Natural killer cell (primary cell): ENCODE measurements around the gene VAMP1. TPM values are rescaled to one million over a fixed set of nuclear protein-coding genes. Genes with fewer than 3 reads are reported as not detected.

Experiments
- ATAC-seq, 3 donors: fragments of 150-1000 bp in 2 of 3; fragments of 200-7000 bp in 1 of 3; cut with Tn5 transposase; 1 replicate in 1 of 3; 2 replicates in 2 of 3; pipeline ENCODE4 v1.10.0; 2021; ENCODE audit warnings: mild to moderate bottlenecking in 2 of 3, moderate library complexity in 2 of 3
- DNase-seq, 2 donors: peaks; one replicate each; pipeline versions ENCODE4 v3.0.0 to v3.0.0-alpha.2; 2013 to 2021; ENCODE audit warnings: mixed read lengths in 1 of 2
- H3K27ac ChIP-seq: one replicate; pipeline ENCODE4 v1.5.1; 2013; ENCODE audit warnings: mild to moderate bottlenecking, low read length
- H3K27me3 ChIP-seq: one replicate; pipeline ENCODE4 v1.6.1; 2013; ENCODE audit warnings: low read length; ENCODE audit not compliant: control insufficient read depth, insufficient read depth
- H3K36me3 ChIP-seq: one replicate; pipeline ENCODE4 v1.6.1; 2013; ENCODE audit warnings: low read length; ENCODE audit not compliant: control insufficient read depth, insufficient read depth
- H3K4me1 ChIP-seq: one replicate; pipeline ENCODE4 v1.6.1; 2013; ENCODE audit warnings: low read length; ENCODE audit not compliant: control insufficient read depth, insufficient read depth
- H3K4me3 ChIP-seq: one replicate; pipeline ENCODE4 v1.5.1; 2013; ENCODE audit warnings: low read length
- H3K9me3 ChIP-seq: one replicate; pipeline ENCODE4 v1.6.1; 2013; ENCODE audit warnings: low read length; ENCODE audit not compliant: control insufficient read depth, insufficient read depth
- H3K27ac Mint-ChIP-seq, 2 donors: one replicate each; pipeline ENCODE4 v1.8.0; 2022; ENCODE audit warnings: mild to moderate bottlenecking in 2 of 2, mixed read lengths in 2 of 2, moderate library complexity in 1 of 2
- H3K27me3 Mint-ChIP-seq, 2 donors: one replicate each; pipeline ENCODE4 v1.8.0; 2022; ENCODE audit warnings: low read depth in 2 of 2, mixed read lengths in 2 of 2
- H3K36me3 Mint-ChIP-seq: one replicate; pipeline ENCODE4 v1.8.0; 2022; ENCODE audit warnings: mixed read lengths
- H3K4me1 Mint-ChIP-seq, 2 donors: one replicate each; pipeline ENCODE4 v1.8.0; 2022; ENCODE audit warnings: mixed read lengths in 2 of 2
- H3K4me3 Mint-ChIP-seq: one replicate; pipeline ENCODE4 v1.8.0; 2022; ENCODE audit warnings: mild to moderate bottlenecking, moderate library complexity, mixed read lengths
- H3K9me3 Mint-ChIP-seq, 2 donors: one replicate each; pipeline ENCODE4 v1.8.0; 2022; ENCODE audit warnings: mixed read lengths in 2 of 2
- CTCF ChIP-seq: fragments of 200-600 bp; IDR thresholded peaks from one replicate; pipeline ENCODE4 v1.8.0; 2022; ENCODE audit warnings: antibody characterized with exemption
- WGBS: methylation state at CpG from one replicate; pipeline ENCODE4 v1.1.7; 2013; ENCODE audit warnings: missing lambda C conversion rate; ENCODE audit not compliant: insufficient coverage; 5-methylcytosine and 5-hydroxymethylcytosine counted together
- intact Hi-C: fragments of 100-400 bp; cut with micrococcal nuclease; formaldehyde crosslinking; loops from one replicate; pipeline ENCODE4 v1.14.2; 2022
- total RNA-seq, 4 donors: library from RNA; stranded (reverse); fragments of 120-200 nt in 1 of 4; gene quantifications; one replicate each; pipeline versions ENCODE4 v1.2.3 to v1.2.4, GENCODE V29; 2013 to 2022

Gene VAMP1
- 10 to 100 TPM; 81.0 to 84.3 (median 83.8) TPM for total RNA-seq
- total RNA-seq (2013) = 32.1 TPM

GRCh38 chr12:6470375-6471163 lies at the start of gene VAMP1:
VAMP1 (minus strand) TSS chr12:6470677; CDS start chr12:6470531, 146 bp downstream.
- intact Hi-C loops = loop anchor here (1.0 to 2.0 kb wide), 3 partner anchors 18 to 64 kb away; partner anchors contain the start of genes GAPDH, NCAPD2 and TAPBPL
- H3K36me3 ChIP-seq = peaks cover 12% of the 10 kb centered on the region
- peak within 1 kb of the TSS; percentile 93 for H3K4me3 Mint-ChIP-seq

GRCh38 chr12:6520186-6520585 lies 49.7 kb upstream of the VAMP1 start:
- Histone ChIP-seq H3K27me3 (no peaks in the 10 kb centered on the region), H3K4me1 (no peaks in the 10 kb centered on the region), H3K9me3 (no peaks in the 10 kb centered on the region), H3K27ac (no peak overlapping the region), H3K4me3 (no peak overlapping the region), H3K36me3 (peaks cover 77% of the 10 kb centered on the region)
- Mint-ChIP-seq H3K27ac (peak overlapping the region; percentile 51 to 79), H3K27me3 (no peaks in the 10 kb centered on the region), H3K4me3 (no peak overlapping the region), H3K36me3 (peaks cover 23% of the 10 kb centered on the region), H3K4me1 (peaks cover 0 to 7% of the 10 kb centered on the region in 2 donors), H3K9me3 (no peaks in the 10 kb centered on the region)
- DNase-seq = no peak
- 44% methylated on average over 2 of the region's 3 CpGs for WGBS
- no peak for TF ChIP-seq CTCF
- peak in 1 of 3 donors; percentile 32 for ATAC-seq
- intact Hi-C loops = no loop called here

More at GRCh38 chr12:6470375-6471163, at the start of gene VAMP1:
- no peaks in the 10 kb centered on the region for H3K9me3 ChIP-seq
- peak; percentile 91 to 97 (median 91) for ATAC-seq
- Mint-ChIP-seq H3K36me3 (peaks cover 3% of the 10 kb centered on the region), H3K4me1 (peaks cover 39 to 53% of the 10 kb centered on the region in 2 donors), H3K27me3 (no peaks in the 10 kb centered on the region), H3K9me3 (no peaks in the 10 kb centered on the region), H3K27ac (peak within 1 kb of the TSS; percentile 95 to 97)
- H3K27me3 ChIP-seq = no peaks in the 10 kb centered on the region
- peaks cover 26% of the 10 kb centered on the region for H3K4me1 ChIP-seq
- no peak for TF ChIP-seq CTCF
- WGBS = under 1% methylated on average over 69 of the region's 69 CpGs
- peak within 1 kb of the TSS; percentile 94 for H3K4me3 ChIP-seq
- H3K27ac ChIP-seq = peak within 1 kb of the TSS; percentile 94
- peak; percentile 95 to 97 for DNase-seq

GRCh38 chr12:6508087-6508486 lies 37.6 kb upstream of the VAMP1 start:
- no peak for TF ChIP-seq CTCF
- DNase-seq (no peak), ATAC-seq (no peak)
- Histone ChIP-seq H3K9me3 (no peaks in the 10 kb centered on the region), H3K4me3 (no peak overlapping the region), H3K36me3 (peaks cover 34% of the 10 kb centered on the region), H3K4me1 (no peaks in the 10 kb centered on the region), H3K27me3 (no peaks in the 10 kb centered on the region), H3K27ac (no peak overlapping the region)
- Mint-ChIP-seq H3K27me3 (no peaks in the 10 kb centered on the region), H3K9me3 (no peaks in the 10 kb centered on the region), H3K27ac (peak overlapping the region in 1 of 2 donors; percentile 64), H3K4me1 (peaks cover 8% of the 10 kb centered on the region in 2 donors), H3K4me3 (no peak overlapping the region), H3K36me3 (peaks cover 10% of the 10 kb centered on the region)
- intact Hi-C loops = no loop called here
- WGBS = 83% methylated on average over 7 of the region's 7 CpGs
